GM12878 (cell line): ENCODE measurements around the gene ISOC2. TPM values are rescaled to one million over a fixed set of nuclear protein-coding genes. Genes with fewer than 3 reads are reported as not detected.

Source experiments
- ATF2 ChIP-seq: IDR thresholded peaks from 2 replicates; pipeline ENCODE4 v1.6.1; 2012; ENCODE audit warnings: low read length, inconsistent platforms
- CREB1 ChIP-seq: IDR thresholded peaks from 2 replicates; pipeline ENCODE4 v1.6.1; 2012; ENCODE audit warnings: low read depth, mild to moderate bottlenecking, inconsistent platforms
- CREM ChIP-seq: IDR thresholded peaks from 2 replicates; pipeline ENCODE4 v1.6.1; 2014; ENCODE audit warnings: antibody characterized with exemption, low read depth
- DPF2 ChIP-seq: fragments of 450-650 bp; IDR thresholded peaks from 2 replicates; pipeline ENCODE4 v1.6.1; 2017; ENCODE audit warnings: mild to moderate bottlenecking
- EGR1 ChIP-seq, 2 experiments: IDR thresholded peaks; 1 replicate in 1 of 2; 2 replicates in 1 of 2; pipeline ENCODE4 v1.6.1; 2011 to 2012; ENCODE audit warnings: low read depth in 2 of 2, low read length in 2 of 2, borderline replicate concordance in 1 of 2, mild to moderate bottlenecking in 1 of 2, moderate library complexity in 1 of 2
- IKZF1 ChIP-seq: fragments of 450-650 bp; conservative IDR thresholded peaks from 2 replicates; pipeline ENCODE4 v1.6.1; 2017; ENCODE audit warnings: antibody characterized with exemption, mild to moderate bottlenecking
- JUND ChIP-seq: IDR thresholded peaks from 2 replicates; pipeline ENCODE4 v1.6.1; 2012; ENCODE audit warnings: low read depth, mild to moderate bottlenecking, low read length, improper control_type of control experiment, moderate library complexity
- KLF5 ChIP-seq: fragments of 450-650 bp; IDR thresholded peaks from 2 replicates; pipeline ENCODE4 v1.6.1; 2014; ENCODE audit warnings: mild to moderate bottlenecking; ENCODE audit not compliant: partially characterized antibody
- LARP7 ChIP-seq: fragments of 450-650 bp; IDR thresholded peaks from 2 replicates; pipeline ENCODE4 v1.6.1; 2017; ENCODE audit warnings: mild to moderate bottlenecking
- MEF2A ChIP-seq: IDR thresholded peaks from 2 replicates; pipeline ENCODE4 v1.6.1; 2011; ENCODE audit warnings: low read depth, mild to moderate bottlenecking, low read length, moderate library complexity; ENCODE audit not compliant: insufficient read depth
- MEF2B ChIP-seq: fragments of 450-650 bp; IDR thresholded peaks from 2 replicates; pipeline ENCODE4 v1.6.1; 2018; ENCODE audit warnings: mild to moderate bottlenecking, moderate library complexity; ENCODE audit not compliant: partially characterized antibody, poor library complexity, severe bottlenecking
- MTA3 ChIP-seq: IDR thresholded peaks from 2 replicates; pipeline ENCODE4 v1.6.1; 2012; ENCODE audit warnings: low read length, inconsistent platforms, borderline replicate concordance
- NR2C1 ChIP-seq: fragments of 450-650 bp; IDR thresholded peaks from 2 replicates; pipeline ENCODE4 v1.6.1; 2017; ENCODE audit warnings: antibody characterized with exemption, mild to moderate bottlenecking, moderate library complexity
- PBX3 ChIP-seq: IDR thresholded peaks from 2 replicates; pipeline ENCODE4 v1.6.1; 2011; ENCODE audit warnings: mild to moderate bottlenecking, low read depth, low read length, moderate library complexity; ENCODE audit not compliant: insufficient replicate concordance
- RB1 ChIP-seq: fragments of 450-650 bp; formaldehyde crosslinking; IDR thresholded peaks from 2 replicates; pipeline ENCODE4 v1.6.1; 2017; ENCODE audit warnings: mild to moderate bottlenecking, borderline replicate concordance
- RELA ChIP-seq: fragments of 450-650 bp; IDR thresholded peaks from 2 replicates; pipeline ENCODE4 v1.8.0; 2014; ENCODE audit warnings: borderline replicate concordance; ENCODE audit not compliant: partially characterized antibody
- RELB ChIP-seq: fragments of 450-650 bp; IDR thresholded peaks from 2 replicates; pipeline ENCODE4 v1.6.1; 2017; ENCODE audit warnings: low read depth, mild to moderate bottlenecking, moderate library complexity
- SMAD5 ChIP-seq: IDR thresholded peaks from 2 replicates; pipeline ENCODE4 v1.6.1; 2016; ENCODE audit warnings: antibody characterized with exemption, low read depth
- SP1 ChIP-seq: IDR thresholded peaks from one replicate; pipeline ENCODE4 v1.6.1; 2011; ENCODE audit warnings: low read depth, low read length
- SUZ12 ChIP-seq: fragments of 200-600 bp; sonication (generic); IDR thresholded peaks from one replicate; pipeline ENCODE4 v1.6.1; 2018; ENCODE audit warnings: antibody characterized with exemption, mild to moderate bottlenecking; ENCODE audit not compliant: unreplicated experiment
- TARDBP ChIP-seq: IDR thresholded peaks from 2 replicates; pipeline ENCODE4 v1.6.1; 2016; ENCODE audit warnings: borderline replicate concordance
- TCF3 ChIP-seq: IDR thresholded peaks from 2 replicates; pipeline ENCODE4 v1.6.1; 2012; ENCODE audit warnings: low read depth, mild to moderate bottlenecking, low read length, borderline replicate concordance; ENCODE audit not compliant: insufficient read depth
- ZNF207 ChIP-seq: fragments of 450-650 bp; IDR thresholded peaks from 2 replicates; pipeline ENCODE4 v1.6.1; 2014; ENCODE audit warnings: antibody characterized with exemption, mild to moderate bottlenecking, borderline replicate concordance
- ZNF274 ChIP-seq: IDR thresholded peaks from one replicate; pipeline ENCODE4 v1.8.0; 2011; ENCODE audit not compliant: insufficient read length, insufficient read depth
- polyA plus RNA-seq, 11 experiments: library from polyadenylated mRNA; depleted of rRNA in 4 of 11; unstranded in 6 of 11; stranded (reverse) in 5 of 11; fragments of >200 nt; fragmentation: Nextera tagmentation in 4 of 11; fragmentation: Illumina TruSeq in 1 of 11; extraction: Ambion mirVana in 4 of 11; extraction: Trizol in 1 of 11; gene quantifications; 1 replicate in 1 of 11; 2 replicates in 10 of 11; pipeline versions ENCODE4 v1.2.1 to v1.2.3, GENCODE V29; 2011 to 2016; ENCODE audit warnings: inconsistent platforms in 2 of 11, missing spikeins in 2 of 11, low read depth in 1 of 11
- total RNA-seq, 4 experiments: library from RNA; depleted of rRNA in 3 of 4; stranded (reverse); fragments of >200 nt in 3 of 4; fragmentation: Illumina TruSeq in 1 of 4; extraction: Trizol in 1 of 4; gene quantifications; 2 replicates each; pipeline versions ENCODE4 v1.2.1 to v1.2.3, GENCODE V29; 2013 to 2021

The ISOC2 gene
- total and polyA plus RNA-seq, 10 of the 15 experiments (the other 5 are each of a cell fraction or from before 2014, with no cell fraction given) = 0.72 to 238 (median 56.9) TPM

GRCh38 chr19:55461259-55461973 lies at the start of gene ISOC2 (continued):
- TF ChIP-seq IKZF1 (peak; percentile 35), SMAD5 (peak; percentile 36; the same call in 1 of the 2 replicates), ATF2 (no peak), RB1 (peak; percentile 63; the same call in 1 of the 2 replicates), SUZ12 (no peak), CREM (peak; percentile 75), TARDBP (no peak), JUND (no peak), KLF5 (peak; percentile 62), CREB1 (peak; percentile 84), MEF2A (no peak), ZNF274 (no peak), SP1 (peak; percentile 99), TCF3 (0 out of 2 replicates have a peak, but pooled peaks have one; percentile 8), MEF2B (peak; percentile 85), EGR1 (IDR thresholded peaks at IDR 0.05; ENCODE audit: borderline replicate concordance in 1 of 2, low read depth in 2 of 2, low read length in 2 of 2) (peak in 1 of 2 experiments; percentile 59; a peak in 2 of 3 replicates), RELB (0 out of 2 replicates have a peak, but pooled peaks have one; percentile 13), ZNF207 (peak; percentile 78; the same call in 1 of the 2 replicates), LARP7 (peak; percentile 95), NR2C1 (no peak), RELA (peak; percentile 49), DPF2 (peak; percentile 98), PBX3 (peak; percentile 97), MTA3 (no peak)
